Neural cell (in vitro differentiated cells): ENCODE data around the gene KLKB1. TPM values are rescaled to one million over a fixed set of nuclear protein-coding genes. Genes with fewer than 3 reads are reported as not detected.

Experiments used
- H2AFZ ChIP-seq: fragments of 200-600, 300-800 bp; sonication (generic), shearing (Covaris generic); 2 replicates; pipeline ENCODE4 v1.6.0; 2014; ENCODE audit warnings: low read depth, mild to moderate bottlenecking, antibody characterized with exemption, low read length, moderate library complexity
- H3F3A ChIP-seq: fragments of 200-600 bp; shearing (Covaris generic); 2 replicates; pipeline ENCODE4 v1.6.1; 2016; ENCODE audit warnings: mild to moderate bottlenecking, moderate library complexity, mixed read lengths, antibody characterized with exemption, low read length; ENCODE audit not compliant: insufficient read depth, poor library complexity, severe bottlenecking
- H3K27ac ChIP-seq: fragments of 200-600, 300-800 bp; sonication (generic), shearing (Covaris generic); 2 replicates; pipeline ENCODE4 v1.5.1; 2014; ENCODE audit warnings: mild to moderate bottlenecking, low read length, moderate library complexity
- H3K27me3 ChIP-seq: fragments of 300-800, 200-600 bp; sonication (generic), shearing (Covaris generic); 2 replicates; pipeline ENCODE4 v1.6.0; 2014; ENCODE audit warnings: mild to moderate bottlenecking, low read depth, low read length, moderate library complexity; ENCODE audit not compliant: insufficient read depth
- H3K36me3 ChIP-seq: fragments of 300-800, 200-600 bp; sonication (generic), shearing (Covaris generic); 2 replicates; pipeline ENCODE4 v1.5.1; 2014; ENCODE audit warnings: mild to moderate bottlenecking, antibody characterized with exemption, low read length, moderate library complexity; ENCODE audit not compliant: insufficient read depth
- H3K4me2 ChIP-seq: fragments of 300-800, 200-600 bp; sonication (generic), shearing (Covaris generic); 2 replicates; pipeline ENCODE4 v1.6.0; 2014; ENCODE audit warnings: mild to moderate bottlenecking, low read length
- H3K4me3 ChIP-seq: fragments of 300-800, 200-600 bp; sonication (generic), shearing (Covaris generic); 2 replicates; pipeline ENCODE4 v1.5.1; 2014; ENCODE audit warnings: mild to moderate bottlenecking, low read length, moderate library complexity
- H3K79me2 ChIP-seq: fragments of 200-600 bp; shearing (Covaris generic); replicated peaks from 2 replicates; pipeline ENCODE4 v1.6.0; 2014; ENCODE audit warnings: mild to moderate bottlenecking, low read length, moderate library complexity; ENCODE audit not compliant: insufficient read depth
- H3K9ac ChIP-seq: fragments of 300-800, 200-600 bp; sonication (generic), shearing (Covaris generic); 2 replicates; pipeline ENCODE4 v1.6.1; 2016; ENCODE audit warnings: mild to moderate bottlenecking, low read length, mixed read lengths
- H3K9me2 ChIP-seq: fragments of 200-600 bp; shearing (Covaris generic); 2 replicates; pipeline ENCODE4 v1.6.1; 2016; ENCODE audit warnings: mild to moderate bottlenecking, low read length, mixed read lengths; ENCODE audit not compliant: insufficient read depth
- H3K9me3 ChIP-seq: fragments of 200-600, 300-800 bp; sonication (generic), shearing (Covaris generic); 2 replicates; pipeline ENCODE4 v1.6.1; 2016; ENCODE audit warnings: mild to moderate bottlenecking, mixed run types, low read length, moderate library complexity, mixed read lengths
- H4K20me1 ChIP-seq: fragments of 200-600 bp; shearing (Covaris generic); 2 replicates; pipeline ENCODE4 v1.6.1; 2016; ENCODE audit warnings: mild to moderate bottlenecking, mixed run types; ENCODE audit not compliant: insufficient read depth
- EP300 ChIP-seq: fragments of 450-650 bp; conservative IDR thresholded peaks from 2 replicates; pipeline ENCODE4 v1.6.1; 2014; ENCODE audit warnings: antibody characterized with exemption, mild to moderate bottlenecking, moderate library complexity; ENCODE audit not compliant: poor library complexity, severe bottlenecking
- EZH2 ChIP-seq: fragments of 200-600, 300-800 bp; shearing (Covaris generic), sonication (generic); IDR thresholded peaks from 2 replicates; pipeline ENCODE4 v1.6.1; 2014; ENCODE audit warnings: antibody characterized with exemption, low read length, borderline replicate concordance, mild to moderate bottlenecking; ENCODE audit not compliant: insufficient read depth, poor library complexity, severe bottlenecking
- MXI1 ChIP-seq: fragments of 450-650 bp; conservative IDR thresholded peaks from 2 replicates; pipeline ENCODE4 v1.6.1; 2014; ENCODE audit warnings: antibody characterized with exemption, mild to moderate bottlenecking; ENCODE audit not compliant: poor library complexity, severe bottlenecking
- POLR2AphosphoS5 ChIP-seq: IDR thresholded peaks from 2 replicates; pipeline ENCODE4 v1.6.1; 2012
- RAD21 ChIP-seq: fragments of 450-650 bp; conservative IDR thresholded peaks from 2 replicates; pipeline ENCODE4 v1.6.1; 2014; ENCODE audit warnings: antibody characterized with exemption, mild to moderate bottlenecking, moderate library complexity
- SMC3 ChIP-seq: fragments of 450-650 bp; conservative IDR thresholded peaks from 2 replicates; pipeline ENCODE4 v1.6.1; 2014; ENCODE audit warnings: antibody characterized with exemption, mild to moderate bottlenecking, moderate library complexity; ENCODE audit not compliant: poor library complexity
- TAF1 ChIP-seq: IDR thresholded peaks from 2 replicates; pipeline ENCODE4 v1.6.1; 2012; ENCODE audit warnings: low read depth
- polyA minus RNA-seq: library from RNA; depleted of rRNA, polyadenylated mRNA; stranded (reverse); fragments of >200 nt; gene quantifications from 2 replicates; pipeline ENCODE4 v1.2.3, GENCODE V29; 2014
- polyA plus RNA-seq: library from polyadenylated mRNA; depleted of rRNA; stranded (reverse); fragments of >200 nt; gene quantifications from 2 replicates; pipeline ENCODE4 v1.2.3, GENCODE V29; 2014
- TF ChIP-seq, protein P1 (sequence below): fragments of 450-650 bp; IDR thresholded peaks from 2 replicates; pipeline ENCODE4 v1.5.1; 2014; ENCODE audit warnings: antibody characterized with exemption, mild to moderate bottlenecking, moderate library complexity; ENCODE audit not compliant: poor library complexity, severe bottlenecking
- TF ChIP-seq, protein P2 (sequence below): IDR thresholded peaks from 2 replicates; pipeline ENCODE4 v1.6.1; 2012; ENCODE audit warnings: borderline replicate concordance

KLKB1 gene
- not detected in 2 replicates for polyA plus RNA-seq
- not detected in 2 replicates for polyA minus RNA-seq

DNA sequence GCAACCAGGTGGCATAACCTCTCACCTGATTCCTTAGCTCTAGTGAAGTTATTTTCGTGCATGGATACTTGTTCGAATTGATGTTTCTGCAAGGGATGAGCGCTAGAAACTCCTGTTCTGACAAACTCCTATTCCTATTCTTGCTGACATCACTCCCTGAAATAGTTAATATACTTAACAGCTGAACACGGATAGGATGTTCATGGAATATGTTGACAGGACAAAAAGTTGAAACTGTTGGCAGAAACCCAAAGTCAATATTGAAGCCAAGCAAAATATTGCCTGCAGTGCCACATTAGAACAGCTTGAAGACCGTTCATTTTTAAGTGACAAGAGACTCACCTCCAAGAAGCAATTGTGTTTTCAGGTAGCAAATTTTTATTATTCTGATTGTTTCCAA lies at the start of gene KLKB1:
Gene KLKB1 (plus strand): TSS at position 287 of the 400 bp plus-strand sequence. CDS start 689 bp downstream, outside the sequence.
- TF ChIP-seq EP300, result no peak
- no peak for TF ChIP-seq MXI1
- TF ChIP-seq POLR2AphosphoS5, result no peak
- TF ChIP-seq, protein P1, sequence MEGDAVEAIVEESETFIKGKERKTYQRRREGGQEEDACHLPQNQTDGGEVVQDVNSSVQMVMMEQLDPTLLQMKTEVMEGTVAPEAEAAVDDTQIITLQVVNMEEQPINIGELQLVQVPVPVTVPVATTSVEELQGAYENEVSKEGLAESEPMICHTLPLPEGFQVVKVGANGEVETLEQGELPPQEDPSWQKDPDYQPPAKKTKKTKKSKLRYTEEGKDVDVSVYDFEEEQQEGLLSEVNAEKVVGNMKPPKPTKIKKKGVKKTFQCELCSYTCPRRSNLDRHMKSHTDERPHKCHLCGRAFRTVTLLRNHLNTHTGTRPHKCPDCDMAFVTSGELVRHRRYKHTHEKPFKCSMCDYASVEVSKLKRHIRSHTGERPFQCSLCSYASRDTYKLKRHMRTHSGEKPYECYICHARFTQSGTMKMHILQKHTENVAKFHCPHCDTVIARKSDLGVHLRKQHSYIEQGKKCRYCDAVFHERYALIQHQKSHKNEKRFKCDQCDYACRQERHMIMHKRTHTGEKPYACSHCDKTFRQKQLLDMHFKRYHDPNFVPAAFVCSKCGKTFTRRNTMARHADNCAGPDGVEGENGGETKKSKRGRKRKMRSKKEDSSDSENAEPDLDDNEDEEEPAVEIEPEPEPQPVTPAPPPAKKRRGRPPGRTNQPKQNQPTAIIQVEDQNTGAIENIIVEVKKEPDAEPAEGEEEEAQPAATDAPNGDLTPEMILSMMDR, result no peak
- TF ChIP-seq SMC3, result no peak
- TF ChIP-seq, protein P2, sequence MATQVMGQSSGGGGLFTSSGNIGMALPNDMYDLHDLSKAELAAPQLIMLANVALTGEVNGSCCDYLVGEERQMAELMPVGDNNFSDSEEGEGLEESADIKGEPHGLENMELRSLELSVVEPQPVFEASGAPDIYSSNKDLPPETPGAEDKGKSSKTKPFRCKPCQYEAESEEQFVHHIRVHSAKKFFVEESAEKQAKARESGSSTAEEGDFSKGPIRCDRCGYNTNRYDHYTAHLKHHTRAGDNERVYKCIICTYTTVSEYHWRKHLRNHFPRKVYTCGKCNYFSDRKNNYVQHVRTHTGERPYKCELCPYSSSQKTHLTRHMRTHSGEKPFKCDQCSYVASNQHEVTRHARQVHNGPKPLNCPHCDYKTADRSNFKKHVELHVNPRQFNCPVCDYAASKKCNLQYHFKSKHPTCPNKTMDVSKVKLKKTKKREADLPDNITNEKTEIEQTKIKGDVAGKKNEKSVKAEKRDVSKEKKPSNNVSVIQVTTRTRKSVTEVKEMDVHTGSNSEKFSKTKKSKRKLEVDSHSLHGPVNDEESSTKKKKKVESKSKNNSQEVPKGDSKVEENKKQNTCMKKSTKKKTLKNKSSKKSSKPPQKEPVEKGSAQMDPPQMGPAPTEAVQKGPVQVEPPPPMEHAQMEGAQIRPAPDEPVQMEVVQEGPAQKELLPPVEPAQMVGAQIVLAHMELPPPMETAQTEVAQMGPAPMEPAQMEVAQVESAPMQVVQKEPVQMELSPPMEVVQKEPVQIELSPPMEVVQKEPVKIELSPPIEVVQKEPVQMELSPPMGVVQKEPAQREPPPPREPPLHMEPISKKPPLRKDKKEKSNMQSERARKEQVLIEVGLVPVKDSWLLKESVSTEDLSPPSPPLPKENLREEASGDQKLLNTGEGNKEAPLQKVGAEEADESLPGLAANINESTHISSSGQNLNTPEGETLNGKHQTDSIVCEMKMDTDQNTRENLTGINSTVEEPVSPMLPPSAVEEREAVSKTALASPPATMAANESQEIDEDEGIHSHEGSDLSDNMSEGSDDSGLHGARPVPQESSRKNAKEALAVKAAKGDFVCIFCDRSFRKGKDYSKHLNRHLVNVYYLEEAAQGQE, result no peak
- no peak for TF ChIP-seq TAF1
- no peak for TF ChIP-seq RAD21
- no peak for TF ChIP-seq EZH2
- Histone ChIP-seq H3K27me3 (no peaks in the 10 kb centered on the region), H2AFZ (no peak within 1 kb of the TSS), H3K9ac (no peak within 1 kb of the TSS), H3K4me3 (no peak within 1 kb of the TSS), H3K9me3 (peaks cover 6% of the 10 kb centered on the region), H3K9me2 (no peaks in the 10 kb centered on the region), H3K79me2 (no peaks in the 10 kb centered on the region), H3K27ac (no peak within 1 kb of the TSS), H3K36me3 (no peaks in the 10 kb centered on the region), H3F3A (no peaks in the 10 kb centered on the region), H3K4me2 (no peak within 1 kb of the TSS), H4K20me1 (no peaks in the 10 kb centered on the region)

- H3K9me2 ChIP-seq, result no peaks in the 10 kb centered on the region
- H2AFZ ChIP-seq, result no peak overlapping the region
- no peak overlapping the region for H3K27ac ChIP-seq
- no peaks in the 10 kb centered on the region for H3K27me3 ChIP-seq
- TF ChIP-seq EP300, result no peak
- no peak for TF ChIP-seq MXI1
- TF ChIP-seq, protein P2, result no peak
- TF ChIP-seq, protein P1, result no peak
- no peak for TF ChIP-seq POLR2AphosphoS5
- TF ChIP-seq SMC3, result no peak
- no peaks in the 10 kb centered on the region for H3K79me2 ChIP-seq
- H4K20me1 ChIP-seq, result no peaks in the 10 kb centered on the region
- no peak overlapping the region for H3K4me3 ChIP-seq
- H3F3A ChIP-seq, result peaks cover 5% of the 10 kb centered on the region
- H3K36me3 ChIP-seq, result no peaks in the 10 kb centered on the region
- no peak overlapping the region for H3K9ac ChIP-seq
- no peaks in the 10 kb centered on the region for H3K9me3 ChIP-seq
- H3K4me2 ChIP-seq, result no peak overlapping the region
Measured at GRCh38 chr4:186188107-186188506, 39.2 kb upstream of the KLKB1 start.
